ENCODE results near the gene KLHL20.
"Not testable (repeated sequence)": the region's sequence is repeated elsewhere in the genome, so short reads cannot be mapped to it uniquely, and the experiment has no call there.

The KLHL20 gene

GRCh38 chr1:173714759-173715537 lies at the start of gene KLHL20:
KLHL20 (plus strand) TSS chr1:173714981; CDS start chr1:173716044, 1,063 bp downstream.
- DNase-seq: peak; percentile 97

DNA sequence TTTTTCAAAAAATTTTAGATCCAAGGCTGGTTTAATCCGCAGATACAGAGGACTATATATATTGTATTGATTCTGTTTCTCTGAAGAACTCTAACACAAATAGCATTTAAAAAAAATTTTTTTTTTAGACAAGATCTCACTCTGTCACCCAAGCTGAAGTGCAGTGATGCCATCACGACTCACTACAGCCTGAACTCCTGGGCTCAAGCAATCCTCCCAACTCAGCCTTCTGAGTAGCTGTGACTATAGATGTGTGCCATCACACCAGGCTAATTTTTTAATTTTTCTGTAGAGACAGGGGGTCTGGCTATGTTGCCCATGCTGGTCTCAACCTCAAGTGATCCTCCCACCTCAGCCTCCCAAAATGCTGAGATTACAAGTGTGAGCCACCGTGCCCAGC lies 48.1 kb upstream of the KLHL20 start:
- DNase-seq: no peak

GRCh38 chr1:173669491-173669941 lies 45.3 kb upstream of the KLHL20 start, which contains the start of gene ANKRD45:
ANKRD45 (minus strand) TSS chr1:173669851; CDS start chr1:173659418, 10,433 bp downstream.
- peak; percentile 94 for DNase-seq

- DNase-seq: not testable (repeated sequence)
Observed at GRCh38 chr1:173674496-173674895, 40.3 kb upstream of the KLHL20 start.

GRCh38 chr1:173680152-173680551 lies 34.6 kb upstream of the KLHL20 start:
- not testable (repeated sequence) for DNase-seq

- no peak for DNase-seq
Observed at GRCh38 chr1:173682184-173682583, 32.6 kb upstream of the KLHL20 start.

- DNase-seq: not testable (repeated sequence)
Observed at GRCh38 chr1:173683838-173684237, 30.9 kb upstream of the KLHL20 start.

GRCh38 chr1:173685121-173685520 lies 29.7 kb upstream of the KLHL20 start:
- DNase-seq: not testable (repeated sequence)

- no peak for DNase-seq
Observed at GRCh38 chr1:173688300-173688699, 26.5 kb upstream of the KLHL20 start.

DNA sequence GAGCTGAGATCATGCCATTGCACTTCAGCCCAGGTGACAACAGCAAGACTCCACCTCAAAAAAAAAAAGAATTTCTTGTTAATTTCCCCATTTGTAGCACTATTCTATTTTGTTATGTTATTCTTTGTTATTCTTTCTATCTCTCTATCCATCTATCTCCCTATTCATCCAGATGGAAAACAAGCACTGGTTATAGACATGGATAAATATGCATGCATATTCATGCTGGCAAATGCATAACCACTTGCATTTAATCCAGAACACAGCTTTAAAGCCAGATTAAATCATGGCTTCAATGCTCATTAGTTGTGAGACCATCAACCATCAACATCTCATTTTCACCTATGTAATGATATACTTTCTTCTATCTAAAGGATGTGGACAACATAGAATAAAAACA lies 21.5 kb upstream of the KLHL20 start:
- DNase-seq: no peak

- DNase-seq: not testable (repeated sequence)
Observed at GRCh38 chr1:173701299-173701698, 13.5 kb upstream of the KLHL20 start.

DNA sequence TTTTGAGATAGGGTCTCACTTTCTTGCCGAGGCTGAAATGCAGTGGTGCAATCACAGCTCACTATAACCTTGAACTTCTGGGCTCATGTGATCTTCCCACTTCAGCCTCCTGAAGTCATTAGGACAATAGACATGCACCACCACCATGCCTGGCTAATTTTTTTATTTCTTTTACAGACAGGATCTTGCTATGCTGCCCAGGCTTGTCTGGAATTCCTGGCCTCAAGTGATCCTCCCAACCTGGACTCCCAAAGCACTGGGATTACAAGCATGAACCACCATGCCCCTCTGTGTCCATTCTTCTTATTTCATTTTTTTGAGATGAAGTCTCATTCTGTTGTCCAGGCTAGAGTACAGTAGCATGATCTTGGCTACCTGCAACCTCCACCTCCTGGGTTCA lies 12.0 kb upstream of the KLHL20 start:
- no peak for DNase-seq

DNA sequence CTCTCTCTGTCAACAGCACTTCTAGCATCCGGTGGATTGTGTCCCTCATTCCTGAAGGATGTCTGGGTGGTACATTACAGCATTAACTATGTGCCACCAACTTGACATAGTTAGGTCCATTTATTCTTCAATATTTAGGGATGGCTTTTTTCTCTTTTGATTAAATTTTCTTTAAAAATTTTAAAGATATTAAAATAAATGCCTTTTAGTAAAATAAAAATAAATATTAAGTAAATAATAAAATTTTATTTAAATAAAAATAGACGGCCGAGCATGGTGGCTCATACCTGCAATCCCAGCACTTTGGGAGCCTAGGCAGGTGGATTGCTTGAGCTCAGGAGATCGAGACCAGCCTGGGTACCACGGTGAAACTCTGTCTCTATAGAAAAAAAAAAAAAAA lies 9.7 kb upstream of the KLHL20 start:
- no peak for DNase-seq

DNA sequence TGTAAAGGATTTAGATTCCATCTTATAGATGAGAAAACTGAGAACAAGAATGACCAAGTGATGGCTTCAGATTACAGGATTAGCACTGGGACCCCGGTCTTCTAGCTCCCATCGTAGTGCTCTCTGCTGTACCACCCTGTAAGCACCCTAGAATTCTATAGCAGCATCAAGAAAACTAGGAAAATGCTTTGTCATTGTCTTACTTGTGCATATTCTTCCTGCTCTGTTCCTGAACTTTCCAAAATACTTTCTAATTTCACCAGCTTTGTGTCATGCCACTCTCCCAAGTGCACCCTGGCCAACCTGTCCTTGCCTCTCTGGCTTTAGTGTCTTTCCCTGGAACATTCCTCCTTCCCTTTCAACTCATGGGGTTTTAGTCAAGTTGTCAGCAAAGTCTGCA lies 6.0 kb upstream of the KLHL20 start:
- DNase-seq: no peak

DNA sequence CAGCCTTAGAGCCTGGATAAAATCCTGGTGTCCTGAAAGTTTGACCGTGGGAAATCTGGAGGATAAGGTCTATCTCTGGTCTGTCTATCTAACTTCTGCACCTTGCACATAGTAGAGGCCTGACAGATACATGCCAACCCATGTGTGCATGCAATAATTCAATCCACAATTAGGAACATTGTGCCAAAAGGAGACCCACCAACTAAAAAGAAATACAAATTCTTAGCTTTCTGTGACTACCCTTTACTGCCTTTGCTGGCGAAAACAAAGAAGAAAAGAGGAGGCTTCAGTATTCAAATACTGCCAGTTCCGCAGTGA lies 381 bp upstream of the KLHL20 start:
- no peak for DNase-seq

- DNase-seq: no peak
Observed at GRCh38 chr1:173715538-173715844, 710 bp downstream of the KLHL20 start.

GRCh38 chr1:173717238-173717637 lies 2.5 kb downstream of the KLHL20 start:
- no peak for DNase-seq

GRCh38 chr1:173731331-173731730 lies 16.6 kb downstream of the KLHL20 start:
- DNase-seq: not testable (repeated sequence)

DNA sequence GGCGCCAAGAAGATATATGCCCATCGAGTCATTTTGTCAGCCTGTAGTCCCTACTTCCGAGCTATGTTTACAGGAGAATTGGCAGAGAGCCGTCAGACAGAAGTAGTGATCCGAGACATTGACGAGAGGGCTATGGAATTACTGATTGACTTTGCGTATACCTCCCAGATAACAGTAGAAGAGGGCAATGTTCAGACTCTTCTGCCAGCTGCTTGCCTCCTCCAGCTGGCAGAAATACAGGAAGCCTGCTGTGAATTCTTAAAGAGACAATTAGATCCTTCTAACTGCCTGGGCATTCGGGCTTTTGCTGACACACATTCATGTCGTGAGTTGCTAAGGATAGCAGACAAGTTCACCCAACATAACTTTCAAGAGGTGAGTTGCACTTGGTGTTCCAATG lies 19.1 kb downstream of the KLHL20 start:
- no peak for DNase-seq

GRCh38 chr1:173736104-173736503 lies 21.3 kb downstream of the KLHL20 start:
- not testable (repeated sequence) for DNase-seq

DNA sequence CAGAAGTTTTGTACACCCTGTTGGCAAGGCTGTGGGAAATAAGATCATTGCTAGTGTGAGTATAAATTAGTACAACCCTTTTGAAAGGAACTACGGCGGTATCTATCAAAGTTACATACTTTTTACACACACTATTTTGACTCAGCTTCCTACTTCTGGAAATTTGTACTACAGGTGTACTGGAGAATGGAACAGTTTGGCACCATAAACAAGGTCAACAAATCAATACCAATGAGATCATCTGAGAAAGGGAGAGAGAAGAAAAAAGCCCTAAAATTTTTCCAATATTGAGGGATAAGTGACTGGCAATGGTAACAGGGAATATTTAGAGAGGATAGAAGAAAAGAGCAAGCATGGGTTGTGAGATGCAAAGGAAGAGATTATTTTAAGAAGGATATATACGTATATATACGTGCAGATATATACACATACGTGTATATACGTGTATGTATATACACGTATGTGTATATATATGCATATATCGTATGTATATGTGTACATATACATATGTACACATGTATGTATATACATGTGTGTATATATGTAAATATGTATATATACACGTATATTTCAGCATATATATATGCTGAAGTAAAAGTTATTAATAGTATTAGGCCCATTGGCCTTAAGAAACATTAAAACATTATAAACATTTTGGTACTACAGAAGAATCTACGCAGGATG lies 27.6 kb downstream of the KLHL20 start:
- no peak for DNase-seq

GRCh38 chr1:173744651-173745050 lies 29.9 kb downstream of the KLHL20 start:
- DNase-seq: no peak

DNA sequence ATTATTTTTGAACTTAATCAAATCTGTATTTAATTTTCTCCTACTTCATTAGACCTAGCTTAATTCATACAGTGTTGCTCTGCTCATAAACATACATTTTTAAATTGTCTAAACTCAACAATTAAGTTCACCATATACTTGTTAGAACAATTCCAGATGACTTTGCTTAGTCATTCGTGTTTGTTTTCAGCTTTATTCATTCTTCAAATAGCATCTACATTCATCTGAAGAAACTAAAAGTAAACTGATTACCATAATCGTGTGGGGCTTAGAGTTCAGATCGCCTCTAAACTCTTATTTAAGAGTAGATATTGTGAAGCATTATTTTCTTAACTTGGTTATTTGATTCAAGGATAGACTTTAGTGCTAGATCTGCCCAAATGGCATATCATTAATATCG lies 34.4 kb downstream of the KLHL20 start:
- no peak for DNase-seq

DNA sequence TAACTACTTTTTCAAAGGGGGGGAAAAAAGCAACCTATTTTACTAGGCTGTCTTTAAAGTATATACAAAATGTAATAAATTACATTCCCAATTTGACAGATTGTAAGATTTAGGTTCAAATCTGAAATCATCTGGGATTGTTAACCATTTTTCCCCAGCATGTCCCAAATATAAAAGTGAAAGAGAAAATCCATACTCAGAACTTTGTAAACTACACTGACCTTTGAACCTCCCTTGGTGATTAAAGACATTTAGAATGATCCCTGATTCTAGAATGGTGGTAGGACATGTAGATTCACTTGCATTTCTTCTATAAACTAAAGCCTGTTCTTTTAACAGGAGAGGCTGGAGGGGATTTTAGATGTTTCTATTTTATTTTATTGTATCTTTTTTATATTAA lies 39.0 kb downstream of the KLHL20 start:
- no peak for DNase-seq

DNA sequence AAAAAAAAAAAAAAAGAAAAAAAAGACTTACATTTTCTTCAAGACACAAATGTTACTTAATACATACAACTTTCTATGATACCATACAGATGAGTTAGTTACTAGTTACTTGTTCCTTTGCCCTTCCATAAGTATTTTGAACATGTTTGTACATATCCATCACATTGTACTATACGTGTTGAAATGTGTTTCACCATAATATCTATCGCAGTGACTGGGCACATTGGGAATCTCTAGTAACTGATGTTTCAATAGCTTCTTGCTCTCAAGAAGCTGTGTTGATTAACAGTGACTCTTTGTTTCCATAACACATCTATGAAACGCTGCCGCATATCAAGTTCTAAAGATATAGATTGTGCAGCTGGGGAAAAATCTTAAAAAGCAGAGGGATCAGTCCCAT lies 42.9 kb downstream of the KLHL20 start:
- DNase-seq: no peak

All from eye (tissue), 1 donor.